GM10847 (cell line): Measurements from ENCODE around the gene EFTUD2.
A peak's percentile ranks its signal among the peaks of the same experiment; 100 is the strongest.

ENCODE experiments used
- POLR2A ChIP-seq: IDR thresholded peaks from 2 replicates; pipeline ENCODE4 v1.6.1; 2011; ENCODE audit not compliant: insufficient read length; ENCODE audit errors: extremely low read depth

The EFTUD2 gene

DNA sequence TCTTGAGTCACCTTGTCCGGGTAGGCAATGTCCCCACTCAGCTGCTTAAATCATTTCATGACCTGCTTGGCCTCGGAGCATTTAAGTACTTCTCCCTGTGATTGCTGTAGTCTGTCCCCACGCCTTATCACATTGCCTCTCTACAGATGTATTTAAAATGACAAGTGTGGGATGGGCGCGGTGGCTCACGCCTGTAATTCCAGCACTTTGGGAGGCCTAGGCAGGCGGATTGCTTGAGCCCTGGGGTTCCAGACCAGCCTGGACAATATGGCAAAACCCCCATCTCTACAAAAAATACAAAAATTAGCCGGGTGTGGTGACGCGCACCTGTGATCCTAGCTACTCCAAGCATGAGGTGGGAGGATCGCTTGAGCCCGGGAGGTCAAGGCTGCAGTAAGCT, 67.9 kb downstream of the EFTUD2 start:
- no peak for TF ChIP-seq POLR2A

DNA sequence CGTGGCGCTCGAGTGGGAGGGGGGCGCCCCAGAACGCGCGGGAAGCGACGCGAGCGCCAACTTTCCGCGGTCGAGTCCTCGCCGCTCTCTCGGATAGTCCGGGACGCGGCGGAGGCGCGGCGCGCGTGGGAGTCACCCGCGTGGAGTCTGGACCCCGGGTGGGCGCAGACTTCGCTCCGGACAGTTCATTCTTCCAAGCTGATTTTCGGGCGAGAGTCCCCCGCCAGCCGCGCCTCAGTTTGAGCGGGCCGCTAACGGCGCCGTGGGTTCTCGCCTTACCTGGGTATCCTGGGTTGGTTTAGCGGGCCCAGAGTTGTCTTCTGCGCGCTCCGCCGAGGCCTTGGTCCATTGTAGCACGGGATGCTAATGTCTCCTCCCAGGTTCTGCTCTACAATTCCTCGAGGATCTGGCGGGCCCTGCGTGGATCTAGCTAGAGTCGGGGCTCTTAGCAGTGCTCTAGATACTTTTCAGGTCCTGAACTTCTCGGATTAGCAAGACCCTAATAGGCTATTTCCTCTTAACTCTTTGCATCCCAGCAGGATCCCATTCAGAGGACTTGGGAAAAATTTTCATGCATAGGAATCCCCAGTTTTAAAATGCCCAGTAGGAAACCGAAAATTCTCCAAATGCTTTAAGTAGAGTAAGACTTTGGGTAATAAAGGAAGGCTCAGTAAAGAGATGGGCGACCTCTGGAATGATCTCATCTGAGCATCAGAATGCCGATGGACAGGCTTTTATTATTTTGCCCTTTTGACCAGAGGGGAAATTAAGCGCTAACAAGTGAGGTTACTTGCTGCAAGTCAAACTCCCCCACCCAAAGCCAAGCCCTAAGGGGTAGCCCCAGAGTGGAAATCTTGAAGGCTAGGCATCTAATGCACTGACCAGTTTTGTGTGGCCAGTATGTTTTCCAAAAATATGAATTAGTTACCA, 68.6 kb downstream of the EFTUD2 start:
- no peak for TF ChIP-seq POLR2A

DNA sequence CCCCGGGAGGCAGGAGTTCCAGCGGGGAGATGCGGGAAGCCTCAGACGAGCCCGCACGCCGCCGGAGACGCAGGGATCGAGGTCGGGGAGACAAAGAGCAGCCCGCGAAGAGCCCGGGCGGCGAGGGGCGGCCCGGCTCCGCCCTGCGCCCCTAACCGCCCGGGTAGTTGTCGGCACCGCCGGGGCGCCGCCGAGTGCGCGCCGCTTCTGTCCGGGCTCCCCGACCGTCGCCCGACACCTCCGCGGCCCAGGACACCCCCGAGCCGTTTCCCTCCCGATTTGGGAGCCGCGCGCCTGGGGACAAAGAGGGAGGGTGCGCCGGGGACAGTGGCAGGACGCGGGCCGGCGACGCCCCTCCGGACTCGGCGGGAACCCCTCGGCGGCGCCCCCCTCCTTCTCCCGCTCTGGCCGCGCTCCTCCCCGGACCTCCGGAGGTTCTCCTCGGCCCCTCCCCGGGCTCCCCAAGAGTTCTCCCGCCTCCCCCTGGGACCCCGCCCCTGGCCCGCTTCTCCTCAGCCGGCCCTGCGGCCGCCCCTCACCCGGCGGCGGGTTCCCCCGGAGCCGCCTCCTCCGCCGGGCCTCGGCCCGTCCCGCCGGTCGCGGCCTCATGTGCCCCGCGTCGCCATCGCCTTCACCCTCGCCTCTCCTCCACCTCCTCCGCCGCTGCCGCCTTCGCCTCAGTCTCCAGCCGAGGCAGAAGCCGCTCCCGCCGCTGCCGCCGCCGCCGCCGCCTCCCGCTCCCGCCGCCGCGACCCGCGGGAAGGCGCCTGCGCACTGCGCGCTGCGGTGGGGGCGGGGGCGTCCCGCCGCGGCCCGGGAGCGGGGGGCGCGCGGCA, 69.5 kb downstream of the EFTUD2 start, which contains the start of gene GJC1:
TSS of gene GJC1 (minus strand) at position 765 of the 836 bp plus-strand sequence. CDS start 24,470 bp downstream, outside the sequence.
- TF ChIP-seq POLR2A, result peak; percentile 12

DNA sequence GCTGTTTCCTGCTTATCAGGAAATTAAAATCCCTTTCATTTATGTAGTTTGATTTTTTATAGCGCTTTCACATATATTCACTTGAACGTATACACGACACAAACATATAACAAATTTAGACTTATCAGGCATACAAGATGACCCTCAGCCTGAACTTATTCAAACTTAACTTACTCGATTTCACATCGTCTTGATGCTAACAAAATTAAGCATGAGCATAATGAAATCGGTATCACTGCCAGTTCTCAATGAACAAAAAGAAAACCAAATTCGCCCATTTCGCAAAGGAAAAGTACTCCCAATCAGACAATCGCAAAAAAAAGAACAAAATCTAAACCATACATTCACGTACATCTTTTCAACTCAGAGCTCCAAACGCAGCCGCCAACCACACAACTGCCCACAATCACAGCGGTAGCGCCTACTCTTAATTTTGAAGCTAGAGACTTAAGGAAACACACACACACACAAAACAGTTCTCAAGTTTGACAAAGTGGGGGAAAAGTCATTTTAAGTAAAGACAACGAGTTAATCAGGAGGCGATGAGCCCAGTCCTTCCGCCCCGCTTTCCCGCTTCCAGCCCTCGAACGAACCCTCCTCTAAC, 70.2 kb downstream of the EFTUD2 start:
- no peak for TF ChIP-seq POLR2A

DNA sequence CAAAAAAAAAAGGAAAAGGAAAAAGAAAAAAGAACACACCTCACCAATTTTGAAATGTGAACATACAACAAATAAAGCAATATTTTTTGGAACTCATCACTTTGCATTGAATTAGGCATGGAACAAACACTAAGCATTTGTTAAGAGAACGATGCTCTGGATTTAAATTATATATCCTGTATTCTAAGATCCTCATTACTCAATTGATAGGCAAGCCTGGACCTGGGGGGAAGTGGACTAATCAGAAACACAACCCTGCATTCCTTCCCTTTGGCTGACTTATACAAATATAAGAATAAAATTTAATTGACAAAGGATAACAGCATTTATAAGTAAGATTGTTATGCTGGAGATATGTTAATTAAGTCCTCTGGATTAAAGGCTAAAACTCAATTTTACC, 71.4 kb downstream of the EFTUD2 start:
- TF ChIP-seq POLR2A, result no peak

DNA sequence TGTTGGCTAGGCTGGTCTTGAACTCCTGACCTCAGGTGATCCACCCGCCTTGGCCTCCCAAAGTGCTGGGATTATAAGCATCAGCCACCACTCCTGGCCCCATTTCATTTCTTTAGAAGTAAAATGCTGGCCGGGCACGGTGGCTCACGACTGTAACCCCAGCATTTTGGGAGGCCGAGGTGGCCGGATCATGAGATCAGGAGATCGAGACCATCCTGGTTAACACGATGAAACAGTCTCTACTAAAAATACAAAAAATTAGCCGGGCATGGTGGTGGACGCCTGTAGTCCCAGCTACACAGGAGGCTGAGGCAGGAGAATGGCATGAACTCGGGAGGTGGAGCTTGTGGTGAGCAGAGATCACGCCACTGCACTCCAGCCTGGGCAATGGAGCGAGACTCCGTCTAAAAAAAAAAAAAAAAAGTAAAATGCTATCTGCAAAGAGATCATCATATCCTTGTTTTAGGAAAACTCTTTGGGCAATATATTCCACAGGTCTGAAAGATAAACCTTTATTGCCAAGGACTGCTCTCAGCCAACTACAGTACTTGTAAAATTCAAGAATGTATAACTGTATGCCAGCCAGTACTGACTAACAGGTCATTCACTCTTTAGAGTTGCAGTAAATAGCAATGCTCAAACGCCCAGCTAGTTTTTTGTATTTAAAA, 73.0 kb downstream of the EFTUD2 start:
- no peak for TF ChIP-seq POLR2A

DNA sequence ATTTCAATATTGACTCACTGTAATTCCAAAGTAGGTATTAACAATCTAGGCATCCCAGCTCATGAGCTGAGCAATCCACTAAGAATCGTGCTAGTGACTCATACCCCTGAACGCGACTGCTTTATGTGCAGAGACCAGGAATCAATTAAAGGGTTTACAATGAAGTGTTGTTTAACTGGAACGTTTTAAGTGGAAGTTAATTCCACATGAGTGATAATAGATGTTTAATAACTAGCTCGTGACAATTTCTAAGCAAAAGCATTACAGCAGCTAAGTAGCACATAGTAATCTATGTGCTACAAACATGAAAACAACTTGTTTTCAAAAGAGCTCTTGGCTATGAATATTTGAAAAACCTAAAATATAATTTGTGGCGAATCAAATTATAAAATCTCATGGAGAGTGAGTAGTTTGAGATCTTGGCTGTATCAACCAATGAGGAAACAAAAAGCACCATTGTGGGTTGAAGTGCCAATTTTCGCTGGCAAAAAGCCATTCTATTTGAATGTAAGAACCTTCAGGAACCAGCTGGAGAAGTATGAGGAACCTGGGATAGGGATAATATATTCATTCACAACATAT, 78.5 kb downstream of the EFTUD2 start:
- TF ChIP-seq POLR2A, result no peak

DNA sequence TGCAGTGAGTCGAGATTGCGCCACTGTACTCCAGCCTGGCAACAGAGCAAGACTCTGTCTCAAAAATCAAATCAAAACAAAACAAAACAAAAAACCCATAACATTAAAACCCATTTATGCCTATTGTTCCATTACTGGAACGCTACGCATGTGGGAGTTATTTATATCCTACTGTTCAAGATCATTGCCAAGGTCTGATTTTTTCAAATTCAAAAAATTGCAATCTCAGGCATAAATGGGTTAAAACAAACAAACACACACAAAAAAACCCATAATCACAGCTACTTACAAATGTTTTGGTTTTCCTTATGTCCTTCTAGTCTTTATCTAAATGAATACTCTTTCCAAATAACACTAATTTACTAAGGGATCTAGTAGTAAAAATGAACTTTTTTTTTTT, 87.0 kb downstream of the EFTUD2 start:
- no peak for TF ChIP-seq POLR2A

DNA sequence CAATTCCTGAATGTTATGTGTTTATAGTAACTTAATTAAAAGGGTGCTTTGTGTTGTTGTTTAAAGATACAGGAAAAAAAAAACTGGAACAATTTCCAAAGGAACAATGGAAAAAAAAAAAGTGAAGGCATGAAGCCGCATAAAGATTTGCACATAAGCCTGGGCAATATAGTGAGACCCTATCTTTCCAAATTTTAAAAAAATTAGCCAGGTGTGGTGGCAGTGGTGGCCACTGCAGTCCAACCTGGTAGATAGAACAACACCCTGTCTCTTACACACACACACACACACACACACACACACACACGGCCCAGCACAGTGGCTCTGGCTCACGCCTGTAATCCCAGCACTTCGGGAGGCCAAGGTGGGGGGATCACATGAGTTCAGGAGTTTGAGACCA, 91.1 kb downstream of the EFTUD2 start:
- no peak for TF ChIP-seq POLR2A

DNA sequence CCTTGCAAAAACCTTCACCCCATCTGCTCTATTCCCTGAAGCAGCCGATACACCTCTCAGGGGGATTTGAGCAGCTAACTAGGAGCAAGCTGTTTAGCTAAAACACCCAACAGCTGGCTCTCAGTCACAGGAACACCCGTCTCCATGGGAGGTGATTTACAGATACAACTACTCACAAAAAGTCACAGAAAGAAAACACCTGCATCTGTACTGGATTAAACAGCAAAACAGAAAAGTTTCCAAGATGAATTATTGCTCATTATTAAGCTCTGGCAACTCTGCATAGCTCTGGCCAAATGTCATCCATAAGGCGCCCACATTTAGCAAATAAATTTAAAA, 91.5 kb downstream of the EFTUD2 start:
- no peak for TF ChIP-seq POLR2A

DNA sequence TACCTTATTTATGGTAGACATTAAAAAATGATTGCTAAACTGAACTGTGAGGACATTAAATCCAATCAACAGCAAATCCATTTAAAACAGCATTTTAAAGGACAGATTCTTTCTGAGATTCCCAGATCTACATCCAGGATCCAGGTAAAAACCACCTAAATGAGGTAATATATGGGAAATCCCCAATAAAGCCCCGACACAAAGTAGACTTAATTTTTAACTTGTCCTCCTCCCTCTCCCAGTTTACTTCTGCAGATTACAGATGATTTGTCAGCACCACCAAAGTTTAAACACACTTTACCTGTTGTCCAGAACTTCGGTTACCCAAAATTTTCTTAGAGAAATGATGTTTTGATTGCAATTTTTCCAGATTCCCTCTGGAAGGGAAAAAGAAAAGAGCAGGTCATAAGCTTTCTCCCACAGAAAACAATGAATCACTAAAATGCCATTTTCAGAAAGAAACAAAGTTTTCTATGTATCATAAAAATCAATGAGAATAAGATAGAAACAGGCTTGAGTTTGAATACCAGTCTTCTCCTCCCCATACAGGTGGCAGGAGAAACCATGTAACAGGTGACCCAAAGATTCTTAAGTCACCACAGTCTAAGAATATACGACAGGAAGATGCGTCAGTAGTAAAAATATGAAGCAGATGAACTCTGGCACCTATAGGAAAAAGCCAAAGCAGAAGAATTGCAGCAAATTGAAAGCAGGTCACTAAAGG, 92.0 kb downstream of the EFTUD2 start:
- TF ChIP-seq POLR2A, result no peak

DNA sequence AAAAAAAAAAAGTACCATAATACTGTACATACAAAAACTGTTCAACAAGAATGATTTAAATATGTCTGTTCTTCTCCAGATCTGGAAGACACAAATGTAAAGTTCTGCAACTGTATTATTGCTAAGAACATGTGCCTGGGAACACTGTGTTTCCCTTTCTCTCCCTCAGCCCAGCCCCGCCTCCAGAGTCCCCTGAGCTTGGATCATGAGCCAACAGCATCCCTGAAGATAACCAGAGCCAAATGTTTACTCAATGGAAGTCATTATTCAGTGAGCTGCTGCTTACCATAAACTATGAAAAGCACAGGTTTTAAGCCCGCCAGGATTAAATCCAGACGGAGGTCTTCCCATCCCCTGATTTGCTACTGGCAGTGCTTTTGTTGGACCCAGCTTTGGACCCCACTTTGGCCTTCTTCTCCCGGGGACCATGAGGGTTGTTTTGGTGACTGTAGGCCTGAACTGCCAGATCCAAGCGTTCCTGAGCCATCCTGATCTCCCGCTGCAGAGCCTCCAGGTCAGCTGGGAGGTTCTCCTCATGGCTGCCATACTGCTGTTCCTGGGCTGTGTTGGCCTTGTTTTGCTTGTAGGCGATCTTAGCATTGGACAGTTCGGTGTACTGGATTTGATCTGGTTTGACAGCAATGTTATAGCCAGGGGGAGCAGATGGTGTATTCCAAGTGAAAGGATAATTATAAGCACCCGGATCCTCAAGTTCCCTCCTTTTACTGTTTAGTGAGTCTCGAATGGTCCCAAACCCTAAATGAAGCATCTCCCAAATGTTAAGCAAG, 94.7 kb downstream of the EFTUD2 start:
- no peak for TF ChIP-seq POLR2A

DNA sequence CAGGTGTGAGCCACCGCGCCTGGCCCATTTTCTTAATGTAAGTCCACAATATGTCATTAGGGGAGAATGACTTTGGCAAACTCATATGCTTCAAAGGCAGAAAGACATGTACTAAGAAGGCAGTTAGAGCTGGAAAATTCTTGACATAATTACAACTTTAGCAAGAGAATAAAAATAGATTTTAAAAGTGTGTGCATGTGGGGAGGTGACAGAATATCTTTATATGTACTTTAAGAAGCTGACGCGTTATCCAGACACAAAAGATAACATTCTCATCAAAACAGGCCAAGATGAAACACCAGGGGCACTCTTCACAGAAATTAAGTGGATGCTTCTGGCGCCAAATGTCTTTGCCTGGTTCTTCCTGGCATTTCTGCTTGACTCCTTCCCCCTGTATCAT, 97.4 kb downstream of the EFTUD2 start:
- TF ChIP-seq POLR2A, result no peak
